Natural killer cell (primary cell): Measurements from ENCODE around the gene MEIOSIN. TPM values are rescaled to one million over a fixed set of nuclear protein-coding genes. Genes with fewer than 3 reads are reported as not detected.

Experiments used
- ATAC-seq, 3 donors: fragments of 150-1000 bp in 2 of 3; fragments of 200-7000 bp in 1 of 3; cut with Tn5 transposase; 1 replicate in 1 of 3; 2 replicates in 2 of 3; pipeline ENCODE4 v1.10.0; 2021; ENCODE audit warnings: mild to moderate bottlenecking in 2 of 3, moderate library complexity in 2 of 3
- DNase-seq, 2 donors: peaks; one replicate each; pipeline versions ENCODE4 v3.0.0 to v3.0.0-alpha.2; 2013 to 2021; ENCODE audit warnings: mixed read lengths in 1 of 2
- H3K27ac ChIP-seq: one replicate; pipeline ENCODE4 v1.5.1; 2013; ENCODE audit warnings: mild to moderate bottlenecking, low read length
- H3K27me3 ChIP-seq: one replicate; pipeline ENCODE4 v1.6.1; 2013; ENCODE audit warnings: low read length; ENCODE audit not compliant: control insufficient read depth, insufficient read depth
- H3K36me3 ChIP-seq: one replicate; pipeline ENCODE4 v1.6.1; 2013; ENCODE audit warnings: low read length; ENCODE audit not compliant: control insufficient read depth, insufficient read depth
- H3K4me1 ChIP-seq: one replicate; pipeline ENCODE4 v1.6.1; 2013; ENCODE audit warnings: low read length; ENCODE audit not compliant: control insufficient read depth, insufficient read depth
- H3K4me3 ChIP-seq: one replicate; pipeline ENCODE4 v1.5.1; 2013; ENCODE audit warnings: low read length
- H3K9me3 ChIP-seq: one replicate; pipeline ENCODE4 v1.6.1; 2013; ENCODE audit warnings: low read length; ENCODE audit not compliant: control insufficient read depth, insufficient read depth
- H3K27ac Mint-ChIP-seq, 2 donors: one replicate each; pipeline ENCODE4 v1.8.0; 2022; ENCODE audit warnings: mild to moderate bottlenecking in 2 of 2, mixed read lengths in 2 of 2, moderate library complexity in 1 of 2
- H3K27me3 Mint-ChIP-seq, 2 donors: one replicate each; pipeline ENCODE4 v1.8.0; 2022; ENCODE audit warnings: low read depth in 2 of 2, mixed read lengths in 2 of 2
- H3K36me3 Mint-ChIP-seq: one replicate; pipeline ENCODE4 v1.8.0; 2022; ENCODE audit warnings: mixed read lengths
- H3K4me1 Mint-ChIP-seq, 2 donors: one replicate each; pipeline ENCODE4 v1.8.0; 2022; ENCODE audit warnings: mixed read lengths in 2 of 2
- H3K4me3 Mint-ChIP-seq: one replicate; pipeline ENCODE4 v1.8.0; 2022; ENCODE audit warnings: mild to moderate bottlenecking, moderate library complexity, mixed read lengths
- H3K9me3 Mint-ChIP-seq, 2 donors: one replicate each; pipeline ENCODE4 v1.8.0; 2022; ENCODE audit warnings: mixed read lengths in 2 of 2
- CTCF ChIP-seq: fragments of 200-600 bp; IDR thresholded peaks from one replicate; pipeline ENCODE4 v1.8.0; 2022; ENCODE audit warnings: antibody characterized with exemption
- WGBS: methylation state at CpG from one replicate; pipeline ENCODE4 v1.1.7; 2013; ENCODE audit warnings: missing lambda C conversion rate; ENCODE audit not compliant: insufficient coverage; 5-methylcytosine and 5-hydroxymethylcytosine counted together
- intact Hi-C: fragments of 100-400 bp; cut with micrococcal nuclease; formaldehyde crosslinking; loops from one replicate; pipeline ENCODE4 v1.14.2; 2022
- total RNA-seq, 4 donors: library from RNA; stranded (reverse); fragments of 120-200 nt in 1 of 4; gene quantifications; one replicate each; pipeline versions ENCODE4 v1.2.3 to v1.2.4, GENCODE V29; 2013 to 2022

The MEIOSIN gene
- total RNA-seq, 3 donors from 2014 or later (not counting 1 experiment from before 2014, with no cell fraction given) = not detected

GRCh38 chr19:45767410-45767880 is 34.2 kb downstream of the MEIOSIN start:
- Mint-ChIP-seq H3K4me3 (peak overlapping the region; percentile 67), H3K27ac (no peak overlapping the region), H3K27me3 (peaks cover 0 to 7% of the 10 kb centered on the region in 2 donors), H3K9me3 (no peaks in the 10 kb centered on the region), H3K36me3 (no peaks in the 10 kb centered on the region), H3K4me1 (peaks cover 5 to 27% of the 10 kb centered on the region in 2 donors)
- H3K9me3 ChIP-seq = no peaks in the 10 kb centered on the region
- WGBS = 61% methylated on average over 31 of the region's 31 CpGs
- H3K27me3 ChIP-seq = peaks cover 11% of the 10 kb centered on the region
- no peak overlapping the region for H3K4me3 ChIP-seq
- ATAC-seq (no peak), DNase-seq (no peak)
- H3K4me1 ChIP-seq = peaks cover 31% of the 10 kb centered on the region
- H3K27ac ChIP-seq = no peak overlapping the region
- no peak for TF ChIP-seq CTCF
- H3K36me3 ChIP-seq = no peaks in the 10 kb centered on the region
- intact Hi-C loops = no loop called here

DNA sequence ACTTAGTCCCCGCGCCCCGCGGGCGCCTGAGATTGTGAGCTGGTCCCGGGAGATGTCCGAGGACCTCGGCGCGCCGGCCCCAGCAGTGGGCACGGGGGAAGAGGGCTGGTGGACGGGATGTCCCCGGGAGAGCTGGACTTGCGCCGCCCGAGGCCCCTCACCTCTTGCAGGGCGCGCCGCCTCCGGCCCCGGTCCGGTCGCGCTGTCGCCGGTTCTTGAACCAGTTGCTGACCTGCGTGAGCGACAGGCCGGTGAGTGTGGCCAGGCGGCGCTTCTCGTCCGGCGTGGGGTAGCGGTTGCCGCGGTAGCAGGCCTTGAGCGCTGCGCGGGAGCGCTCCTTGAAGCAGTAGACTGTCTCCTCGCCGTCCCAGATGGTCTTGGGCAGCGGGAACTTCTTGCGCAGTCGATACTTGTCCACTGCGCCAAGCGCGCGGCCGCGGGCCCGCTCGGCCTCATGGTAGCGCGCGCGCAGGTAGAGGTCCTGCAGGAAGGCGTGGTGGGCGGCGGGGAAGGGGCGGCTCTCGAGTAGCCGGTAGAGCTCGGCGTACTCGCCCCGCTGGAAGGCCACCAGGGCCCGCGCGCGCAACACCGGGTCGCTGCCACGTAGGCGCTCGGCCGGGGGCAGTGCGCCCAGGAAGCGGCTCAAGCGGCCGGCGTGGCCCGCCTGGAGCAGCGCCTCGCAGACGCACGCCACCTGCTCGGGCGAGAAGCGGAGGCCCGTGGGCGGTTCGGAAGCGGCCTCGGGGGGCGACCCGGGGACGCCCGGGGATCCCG is 34.8 kb downstream of the MEIOSIN start:
- peaks cover 31% of the 10 kb centered on the region for H3K4me1 ChIP-seq
- no peaks in the 10 kb centered on the region for H3K9me3 Mint-ChIP-seq
- peaks cover 5 to 28% of the 10 kb centered on the region in 2 donors for H3K4me1 Mint-ChIP-seq
- peaks cover 11% of the 10 kb centered on the region for H3K27me3 ChIP-seq
- no peak for ATAC-seq
- H3K4me3 ChIP-seq = peak overlapping the region; percentile 30
- DNase-seq = peak in 1 of 2 donors; percentile 40
- H3K36me3 Mint-ChIP-seq = no peaks in the 10 kb centered on the region
- peak overlapping the region; percentile 81 for H3K4me3 Mint-ChIP-seq
- no peaks in the 10 kb centered on the region for H3K9me3 ChIP-seq
- intact Hi-C loops = no loop called here
- WGBS = 3% methylated on average over 102 of the region's 102 CpGs
- no peak for TF ChIP-seq CTCF
- H3K27me3 Mint-ChIP-seq = peaks cover 0 to 7% of the 10 kb centered on the region in 2 donors
- no peak overlapping the region for H3K27ac ChIP-seq
- H3K27ac Mint-ChIP-seq = peak overlapping the region in 1 of 2 donors; percentile 91
- H3K36me3 ChIP-seq = no peaks in the 10 kb centered on the region

DNA sequence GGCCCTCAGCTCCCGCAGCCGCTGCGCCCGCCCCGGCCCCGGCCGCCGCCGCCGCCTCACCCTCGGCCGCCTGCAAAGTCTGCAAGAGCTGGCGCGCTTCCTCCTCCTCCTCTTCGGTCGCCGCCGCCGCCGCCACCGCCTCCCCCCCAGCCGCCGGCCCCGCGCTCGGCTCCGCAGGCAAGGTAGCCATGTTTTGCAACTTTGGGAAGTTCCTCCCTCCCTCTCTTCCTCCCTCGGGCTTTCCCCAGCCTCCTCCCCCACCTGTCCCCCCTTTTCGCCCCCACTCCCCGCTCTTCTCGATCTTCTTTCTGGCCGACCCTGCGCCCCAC is 35.4 kb downstream of the MEIOSIN start:
- TF ChIP-seq CTCF = no peak
- H3K4me3 ChIP-seq = peak overlapping the region; percentile 95
- H3K36me3 ChIP-seq = no peaks in the 10 kb centered on the region
- Mint-ChIP-seq H3K36me3 (no peaks in the 10 kb centered on the region), H3K4me1 (peaks cover 5 to 28% of the 10 kb centered on the region in 2 donors), H3K27ac (peak overlapping the region; percentile 91 to 92), H3K4me3 (peak overlapping the region; percentile 90), H3K27me3 (peaks cover 0 to 7% of the 10 kb centered on the region in 2 donors), H3K9me3 (no peaks in the 10 kb centered on the region)
- peaks cover 31% of the 10 kb centered on the region for H3K4me1 ChIP-seq
- ATAC-seq (no peak), DNase-seq (peak; percentile 43 to 64)
- WGBS = under 1% methylated on average over 33 of the region's 33 CpGs
- H3K9me3 ChIP-seq = no peaks in the 10 kb centered on the region
- intact Hi-C loops = no loop called here
- peaks cover 11% of the 10 kb centered on the region for H3K27me3 ChIP-seq
- peak overlapping the region; percentile 59 for H3K27ac ChIP-seq
